Rectal smooth muscle tissue (tissue), 1 donor: ENCODE results near the gene ARPC2.
A peak's percentile ranks its signal among the peaks of the same experiment; 100 is the strongest.

ENCODE experiments used
- H3K27ac ChIP-seq: one replicate; pipeline ENCODE4 v1.7.0; 2013; ENCODE audit warnings: low read depth, low read length, inconsistent platforms
- H3K27me3 ChIP-seq: one replicate; pipeline ENCODE4 v1.7.0; 2013; ENCODE audit warnings: low read length; ENCODE audit not compliant: control insufficient read depth, insufficient read depth
- H3K36me3 ChIP-seq: one replicate; pipeline ENCODE4 v1.7.0; 2013; ENCODE audit warnings: low read length; ENCODE audit not compliant: control insufficient read depth, insufficient read depth
- H3K4me1 ChIP-seq: one replicate; pipeline ENCODE4 v1.7.0; 2013; ENCODE audit warnings: low read length; ENCODE audit not compliant: control insufficient read depth, insufficient read depth
- H3K4me3 ChIP-seq: one replicate; pipeline ENCODE4 v1.7.0; 2013; ENCODE audit warnings: low read length
- H3K9ac ChIP-seq: one replicate; pipeline ENCODE4 v1.7.0; 2013; ENCODE audit warnings: low read length

ARPC2 gene

GRCh38 chr2:218260742-218261422 is 43.9 kb downstream of the ARPC2 start, which contains the start of gene GPBAR1:
Gene GPBAR1, plus strand, starts transcription at chr2:218261015. Its CDS starts 1,710 bp downstream, at chr2:218262725.
- H3K36me3 ChIP-seq, result peaks cover 14% of the 10 kb centered on the region
- H3K27me3 ChIP-seq, result no peaks in the 10 kb centered on the region
- H3K4me1 ChIP-seq, result peaks cover 49% of the 10 kb centered on the region
- H3K27ac ChIP-seq, result peak within 1 kb of the TSS; percentile 83
- peak within 1 kb of the TSS; percentile 15 for H3K4me3 ChIP-seq
- H3K9ac ChIP-seq, result no peak within 1 kb of the TSS

GRCh38 chr2:218261423-218262236 is 44.6 kb downstream of the ARPC2 start:
- Histone ChIP-seq H3K4me3 (peak overlapping the region; percentile 15), H3K36me3 (peaks cover 21% of the 10 kb centered on the region), H3K27me3 (no peaks in the 10 kb centered on the region), H3K9ac (no peak overlapping the region), H3K27ac (peak overlapping the region; percentile 83), H3K4me1 (peaks cover 49% of the 10 kb centered on the region)

DNA sequence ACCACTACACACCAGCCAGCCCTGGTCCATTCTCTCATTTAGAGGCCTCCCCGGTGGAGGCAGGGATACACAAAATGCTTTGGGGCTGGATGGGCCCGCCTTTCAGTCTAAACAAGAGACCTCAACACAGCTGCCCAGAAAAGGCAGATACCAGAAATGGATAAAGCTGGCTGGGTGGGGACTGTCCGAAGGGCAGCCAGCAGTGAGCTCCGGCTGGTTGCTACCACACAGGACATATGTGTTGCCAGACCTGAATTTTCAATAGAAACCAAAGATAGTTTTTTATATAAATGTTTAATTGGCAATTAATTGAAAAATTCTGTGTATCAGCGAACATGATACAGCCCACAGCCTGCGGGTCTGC is 45.2 kb downstream of the ARPC2 start:
- Histone ChIP-seq H3K9ac (no peak overlapping the region), H3K27ac (peak overlapping the region; percentile 83), H3K4me3 (no peak overlapping the region)

DNA sequence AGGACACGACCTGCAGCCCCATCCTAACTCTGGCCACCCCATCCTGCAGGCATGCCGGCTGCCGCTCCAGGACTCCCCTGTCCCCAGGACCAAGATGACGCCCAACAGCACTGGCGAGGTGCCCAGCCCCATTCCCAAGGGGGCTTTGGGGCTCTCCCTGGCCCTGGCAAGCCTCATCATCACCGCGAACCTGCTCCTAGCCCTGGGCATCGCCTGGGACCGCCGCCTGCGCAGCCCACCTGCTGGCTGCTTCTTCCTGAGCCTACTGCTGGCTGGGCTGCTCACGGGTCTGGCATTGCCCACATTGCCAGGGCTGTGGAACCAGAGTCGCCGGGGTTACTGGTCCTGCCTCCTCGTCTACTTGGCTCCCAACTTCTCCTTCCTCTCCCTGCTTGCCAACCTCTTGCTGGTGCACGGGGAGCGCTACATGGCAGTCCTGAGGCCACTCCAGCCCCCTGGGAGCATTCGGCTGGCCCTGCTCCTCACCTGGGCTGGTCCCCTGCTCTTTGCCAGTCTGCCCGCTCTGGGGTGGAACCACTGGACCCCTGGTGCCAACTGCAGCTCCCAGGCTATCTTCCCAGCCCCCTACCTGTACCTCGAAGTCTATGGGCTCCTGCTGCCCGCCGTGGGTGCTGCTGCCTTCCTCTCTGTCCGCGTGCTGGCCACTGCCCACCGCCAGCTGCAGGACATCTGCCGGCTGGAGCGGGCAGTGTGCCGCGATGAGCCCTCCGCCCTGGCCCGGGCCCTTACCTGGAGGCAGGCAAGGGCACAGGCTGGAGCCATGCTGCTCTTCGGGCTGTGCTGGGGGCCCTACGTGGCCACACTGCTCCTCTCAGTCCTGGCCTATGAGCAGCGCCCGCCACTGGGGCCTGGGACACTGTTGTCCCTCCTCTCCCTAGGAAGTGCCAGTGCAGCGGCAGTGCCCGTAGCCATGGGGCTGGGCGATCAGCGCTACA is 45.9 kb downstream of the ARPC2 start:
- H3K27me3 ChIP-seq, result no peaks in the 10 kb centered on the region
- peak overlapping the region; percentile 2 for H3K27ac ChIP-seq
- peaks cover 26% of the 10 kb centered on the region for H3K36me3 ChIP-seq
- H3K4me3 ChIP-seq, result no peak overlapping the region
- peaks cover 49% of the 10 kb centered on the region for H3K4me1 ChIP-seq
- H3K9ac ChIP-seq, result no peak overlapping the region

More for the DNA sequence above, 45.2 kb downstream of the ARPC2 start:
- peaks cover 49% of the 10 kb centered on the region for H3K4me1 ChIP-seq
- H3K27me3 ChIP-seq, result no peaks in the 10 kb centered on the region
- H3K36me3 ChIP-seq, result peaks cover 22% of the 10 kb centered on the region

DNA sequence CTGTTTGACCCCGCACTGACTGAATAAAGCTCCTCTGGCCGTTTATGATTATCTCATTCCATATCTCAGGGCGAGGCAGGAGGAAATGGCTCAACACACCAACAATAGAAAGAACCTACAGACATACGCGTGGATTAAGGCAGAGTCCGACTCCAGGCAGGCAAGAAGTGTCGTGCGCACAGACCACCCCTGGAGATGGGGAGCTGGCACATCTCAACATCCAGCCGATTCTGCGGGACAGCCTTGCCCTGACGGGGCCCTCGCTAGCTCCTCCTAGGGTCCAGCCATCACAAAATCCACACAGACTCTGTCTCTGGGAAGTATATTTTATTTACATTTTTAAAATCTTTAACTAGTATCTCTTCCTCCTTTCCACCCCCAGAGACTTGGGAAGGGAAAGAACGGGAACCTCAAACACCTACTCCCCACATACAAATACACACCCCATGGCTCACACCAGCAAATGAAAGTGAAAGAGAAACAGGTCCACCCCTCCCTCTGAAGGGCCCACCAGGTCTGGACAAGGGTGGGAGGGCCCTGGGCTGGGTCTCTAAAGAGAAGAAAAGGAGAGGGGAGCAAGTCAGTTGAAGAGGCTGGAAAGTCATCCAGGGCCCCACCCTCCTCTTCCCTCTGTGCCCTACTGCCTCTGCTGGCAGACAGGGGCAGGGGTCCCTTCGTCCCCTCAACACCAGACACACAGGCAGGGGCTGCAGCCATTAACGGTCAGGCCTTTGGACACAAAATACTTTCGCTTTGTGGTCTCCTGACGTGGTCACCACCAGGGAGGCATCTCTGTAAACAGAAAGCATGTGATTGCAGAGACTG is 47.0 kb downstream of the ARPC2 start:
- Histone ChIP-seq H3K36me3 (peaks cover 26% of the 10 kb centered on the region), H3K4me1 (peaks cover 43% of the 10 kb centered on the region), H3K27me3 (no peaks in the 10 kb centered on the region), H3K27ac (no peak overlapping the region), H3K9ac (no peak overlapping the region), H3K4me3 (no peak overlapping the region)

- Histone ChIP-seq H3K4me1 (peaks cover 36% of the 10 kb centered on the region), H3K4me3 (no peak overlapping the region), H3K36me3 (peaks cover 26% of the 10 kb centered on the region), H3K27ac (no peak overlapping the region), H3K9ac (no peak overlapping the region), H3K27me3 (no peaks in the 10 kb centered on the region)
These were observed 48.0 kb downstream of the ARPC2 start for GRCh38 chr2:218264773-218265561.

DNA sequence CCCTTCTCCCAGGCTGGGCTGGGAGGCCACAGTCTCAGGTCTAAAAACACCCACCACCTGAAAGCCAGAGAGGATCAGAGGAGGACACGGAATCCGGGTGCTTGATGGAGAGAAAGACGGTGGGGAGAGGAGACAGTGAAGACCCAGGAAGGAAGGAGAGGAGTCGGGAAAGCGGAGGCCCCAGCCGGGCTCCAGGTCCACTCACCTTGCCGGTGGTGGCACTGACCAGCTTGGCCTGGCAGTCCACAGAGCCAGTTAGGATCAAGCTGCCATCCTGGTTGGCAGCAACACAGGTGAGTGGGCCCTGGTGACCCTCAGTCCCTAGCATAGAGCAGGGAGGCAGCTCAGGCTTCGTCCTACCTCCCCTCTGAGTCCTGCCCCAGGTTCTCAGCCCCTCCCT is 48.6 kb downstream of the ARPC2 start:
- Histone ChIP-seq H3K27me3 (no peaks in the 10 kb centered on the region), H3K27ac (no peak overlapping the region), H3K36me3 (peaks cover 26% of the 10 kb centered on the region), H3K4me3 (no peak overlapping the region), H3K4me1 (peaks cover 29% of the 10 kb centered on the region), H3K9ac (no peak overlapping the region)

GRCh38 chr2:218266316-218266979 is 49.5 kb downstream of the ARPC2 start:
- Histone ChIP-seq H3K4me1 (peaks cover 28% of the 10 kb centered on the region), H3K27ac (no peak overlapping the region), H3K27me3 (no peaks in the 10 kb centered on the region), H3K9ac (no peak overlapping the region), H3K36me3 (peaks cover 26% of the 10 kb centered on the region), H3K4me3 (no peak overlapping the region)

GRCh38 chr2:218267259-218267658 is 50.3 kb downstream of the ARPC2 start:
- no peak overlapping the region for H3K27ac ChIP-seq
- H3K4me3 ChIP-seq, result no peak overlapping the region
- H3K36me3 ChIP-seq, result peaks cover 26% of the 10 kb centered on the region
- H3K27me3 ChIP-seq, result no peaks in the 10 kb centered on the region
- H3K9ac ChIP-seq, result no peak overlapping the region
- H3K4me1 ChIP-seq, result peaks cover 26% of the 10 kb centered on the region

GRCh38 chr2:218269900-218270720 is 53.1 kb downstream of the ARPC2 start, which contains the start of the genes AAMP and PNKD:
Gene AAMP, minus strand, starts transcription at chr2:218270137. Its CDS starts 51 bp downstream, at chr2:218270086.
Gene PNKD, plus strand, starts transcription at chr2:218270519. Its CDS starts 17 bp downstream, at chr2:218270536.
- Histone ChIP-seq H3K36me3 (peaks cover 29% of the 10 kb centered on the region), H3K9ac (peak within 1 kb of the TSS; percentile 47), H3K27ac (peak within 1 kb of the TSS; percentile 53), H3K27me3 (no peaks in the 10 kb centered on the region), H3K4me3 (peak within 1 kb of the TSS; percentile 81), H3K4me1 (peaks cover 21% of the 10 kb centered on the region)
